Measurements from ENCODE around the gene SLC7A5.
A peak's percentile ranks its signal among the peaks of the same experiment; 100 is the strongest.
"Not testable (repeated sequence)": the region's sequence is repeated elsewhere in the genome, so short reads cannot be mapped to it uniquely, and the experiment has no call there.

The SLC7A5 gene

GRCh38 chr16:87821376-87822107 lies 47.8 kb downstream of the SLC7A5 start:
- no peak for DNase-seq

- DNase-seq, result no peak
Observed at GRCh38 chr16:87819983-87820382, 49.3 kb downstream of the SLC7A5 start.

GRCh38 chr16:87819282-87819681 lies 50.0 kb downstream of the SLC7A5 start:
- no peak for DNase-seq

GRCh38 chr16:87818533-87819161 lies 50.7 kb downstream of the SLC7A5 start:
- no peak for DNase-seq

GRCh38 chr16:87817910-87818309 lies 51.4 kb downstream of the SLC7A5 start:
- no peak for DNase-seq

- not testable (repeated sequence) for DNase-seq
Observed at GRCh38 chr16:87817370-87817769, 51.9 kb downstream of the SLC7A5 start.

GRCh38 chr16:87816507-87817100 lies 52.7 kb downstream of the SLC7A5 start:
- no peak for DNase-seq

GRCh38 chr16:87815567-87815966 lies 53.7 kb downstream of the SLC7A5 start:
- no peak for DNase-seq

- no peak for DNase-seq
Observed at GRCh38 chr16:87812200-87812656, 57.1 kb downstream of the SLC7A5 start.

GRCh38 chr16:87811454-87811853 lies 57.9 kb downstream of the SLC7A5 start:
- peak; percentile 39 to 43 for DNase-seq

GRCh38 chr16:87809150-87809902 lies 60.0 kb downstream of the SLC7A5 start:
- DNase-seq, result no peak

- DNase-seq, result no peak
Observed at GRCh38 chr16:87808108-87808507, 61.2 kb downstream of the SLC7A5 start.

GRCh38 chr16:87806641-87807546 lies 62.4 kb downstream of the SLC7A5 start:
- peak; percentile 85 for DNase-seq

- DNase-seq, result peak in 1 of 2 experiments; percentile 61
Observed at GRCh38 chr16:87806261-87806640, 63.1 kb downstream of the SLC7A5 start.

GRCh38 chr16:87803385-87803784 lies 65.9 kb downstream of the SLC7A5 start:
- no peak for DNase-seq

GRCh38 chr16:87802670-87803069 lies 66.6 kb downstream of the SLC7A5 start:
- no peak for DNase-seq

- DNase-seq, result no peak
Observed at GRCh38 chr16:87801679-87802259, 67.5 kb downstream of the SLC7A5 start.

GRCh38 chr16:87800497-87800896 lies 68.8 kb downstream of the SLC7A5 start:
- no peak for DNase-seq

- DNase-seq, result no peak
Observed at GRCh38 chr16:87795336-87795735, 74.0 kb downstream of the SLC7A5 start.

- no peak for DNase-seq
Observed at GRCh38 chr16:87794485-87795078, 74.7 kb downstream of the SLC7A5 start.

- no peak for DNase-seq
Observed at GRCh38 chr16:87792205-87792565, 77.1 kb downstream of the SLC7A5 start.

Measured in NCI-H526 (cell line).